Measurements from ENCODE around the gene SPON2. TPM values are rescaled to one million over a fixed set of nuclear protein-coding genes. Genes with fewer than 3 reads are reported as not detected.

The SPON2 gene
- total RNA-seq, 1 donor from 2014 or later: 12.1 TPM

DNA sequence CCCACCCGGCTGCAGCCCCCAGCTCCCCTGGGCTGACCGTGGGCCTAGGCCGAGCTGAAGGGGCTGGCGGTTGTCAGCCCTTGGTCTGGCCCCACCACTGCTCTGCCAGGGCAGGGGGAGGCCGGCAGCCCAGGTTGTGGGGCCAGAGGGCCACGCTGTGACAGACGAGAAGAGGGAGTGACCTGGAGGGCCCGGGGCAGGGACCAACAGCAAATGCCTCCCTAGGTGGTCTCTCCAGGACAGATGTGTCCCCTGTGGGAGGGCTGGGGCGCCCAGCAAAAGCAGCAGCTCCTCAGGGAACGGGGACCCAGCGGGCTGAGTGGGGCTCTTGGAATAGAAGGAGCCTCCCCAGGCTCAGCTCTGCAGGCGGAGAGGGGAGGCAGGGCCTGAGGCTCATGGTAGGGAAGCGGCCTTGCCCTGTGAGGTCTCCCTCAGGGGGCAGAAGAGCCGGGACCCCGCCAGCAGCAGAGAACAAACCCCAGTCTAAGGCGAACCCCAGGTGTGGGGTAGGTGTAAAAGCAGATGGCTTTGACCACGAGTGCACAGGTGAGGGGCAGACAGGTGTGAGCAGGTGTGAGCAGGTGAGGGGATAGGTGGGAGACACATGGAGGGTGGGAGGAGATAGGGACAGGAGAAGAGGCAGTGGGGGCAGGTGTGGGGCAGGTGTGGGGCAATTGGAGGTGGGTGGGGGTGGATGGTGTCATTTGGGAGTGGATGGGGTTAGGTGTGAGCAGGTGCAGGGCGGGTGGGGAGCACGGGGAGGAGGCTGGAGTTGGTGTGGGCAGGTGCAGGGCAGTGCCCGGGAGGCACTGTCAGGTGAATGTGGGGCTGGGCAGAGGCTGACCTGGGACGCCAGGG, 34.1 kb upstream of the SPON2 start:
- peaks cover 28% of the 10 kb centered on the region for H3K4me1 Mint-ChIP-seq (ENCODE audit: low read depth)
- H3K36me3 Mint-ChIP-seq (ENCODE audit: low read depth): peaks cover 6% of the 10 kb centered on the region
- intact Hi-C loops (cut with micrococcal nuclease): no loop called here
- no peak overlapping the region for H3K27ac Mint-ChIP-seq
- H3K9me3 Mint-ChIP-seq: no peaks in the 10 kb centered on the region
- no peak overlapping the region for H3K4me3 Mint-ChIP-seq
- no peaks in the 10 kb centered on the region for H3K27me3 Mint-ChIP-seq (ENCODE audit: insufficient read depth)
- no peak for DNase-seq (ENCODE audit: low spot score)

DNA sequence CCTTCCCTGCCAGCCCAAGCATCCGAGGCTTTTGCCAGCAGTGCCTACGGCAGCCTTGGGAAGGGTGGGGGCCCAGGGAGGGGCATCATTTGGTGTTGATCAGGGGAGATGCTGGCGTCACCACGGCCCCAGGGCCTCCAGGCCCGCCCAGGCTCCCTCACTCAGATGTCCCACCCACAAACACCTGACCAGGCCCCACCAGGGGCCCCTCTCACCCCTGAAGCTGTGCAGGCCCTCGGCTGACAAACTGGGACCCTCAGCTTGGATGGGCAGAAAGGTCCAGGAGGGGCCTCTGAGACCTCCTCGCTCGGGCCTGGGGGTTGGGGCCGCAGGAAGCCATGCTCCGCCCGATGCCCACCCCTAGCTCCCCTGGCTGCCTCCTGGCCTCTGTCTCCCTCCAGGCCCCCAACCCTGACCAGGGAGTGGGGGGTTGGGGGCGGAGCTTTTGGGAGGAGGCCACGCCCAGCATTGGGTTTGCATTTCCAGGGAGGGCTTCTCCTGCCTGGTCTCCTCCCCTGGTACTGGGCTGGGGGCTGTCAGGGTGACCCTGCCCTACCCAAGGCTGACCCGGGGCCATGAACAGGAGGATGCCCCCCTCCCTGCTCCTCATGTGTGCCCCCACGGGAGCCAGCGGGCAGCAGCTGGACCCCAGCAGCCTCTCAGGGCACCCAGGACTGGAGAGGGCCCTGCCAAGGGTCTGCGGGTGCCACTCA, 33.4 kb upstream of the SPON2 start:
- no peak overlapping the region for H3K27ac Mint-ChIP-seq
- peaks cover 6% of the 10 kb centered on the region for H3K36me3 Mint-ChIP-seq (ENCODE audit: low read depth)
- H3K9me3 Mint-ChIP-seq: no peaks in the 10 kb centered on the region
- no peak overlapping the region for H3K4me3 Mint-ChIP-seq
- peaks cover 28% of the 10 kb centered on the region for H3K4me1 Mint-ChIP-seq (ENCODE audit: low read depth)
- intact Hi-C loops (cut with micrococcal nuclease): no loop called here
- H3K27me3 Mint-ChIP-seq (ENCODE audit: insufficient read depth): no peaks in the 10 kb centered on the region
- DNase-seq (ENCODE audit: low spot score): no peak

DNA sequence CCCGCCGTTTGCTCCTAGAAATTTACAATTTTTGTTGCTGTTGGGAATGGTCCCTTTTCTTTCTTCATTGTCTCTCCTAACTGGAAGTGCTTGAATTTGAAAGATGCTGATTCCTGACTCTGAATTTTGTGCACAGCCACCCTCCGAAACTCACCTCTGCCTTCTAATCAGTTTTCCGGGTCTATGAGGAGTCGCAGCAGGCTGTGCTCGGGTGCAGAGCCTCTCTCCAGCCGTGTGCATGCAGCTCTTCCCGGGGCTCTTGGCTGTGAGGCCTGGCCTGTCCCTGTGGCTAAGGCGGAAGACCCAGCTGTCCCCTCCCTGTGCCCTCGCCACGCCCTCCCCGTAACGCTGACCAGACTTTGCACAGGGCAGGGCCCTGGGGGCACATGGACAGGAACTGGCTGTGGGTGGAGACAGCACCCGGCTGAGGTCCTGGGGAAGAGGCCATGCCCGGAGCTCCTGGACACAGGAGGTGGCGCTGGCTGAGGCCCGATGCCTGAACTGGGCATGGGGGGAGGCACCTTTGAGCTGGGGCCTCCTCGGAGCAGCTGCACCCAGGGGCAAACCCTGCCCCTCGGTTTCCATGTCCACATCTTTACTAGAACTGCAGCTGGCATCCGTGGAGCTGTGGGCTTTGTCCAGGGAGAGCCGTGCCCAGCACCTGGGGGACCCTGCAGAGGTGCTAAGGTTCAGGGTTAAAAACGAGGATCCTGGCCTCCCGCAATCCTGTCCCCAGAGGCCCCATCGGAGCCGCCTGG, 32.6 kb upstream of the SPON2 start:
- H3K27ac Mint-ChIP-seq: peak overlapping the region; percentile 68
- H3K36me3 Mint-ChIP-seq (ENCODE audit: low read depth): peaks cover 6% of the 10 kb centered on the region
- peaks cover 28% of the 10 kb centered on the region for H3K4me1 Mint-ChIP-seq (ENCODE audit: low read depth)
- no peak overlapping the region for H3K4me3 Mint-ChIP-seq
- H3K9me3 Mint-ChIP-seq: no peaks in the 10 kb centered on the region
- DNase-seq (ENCODE audit: low spot score): no peak
- no peaks in the 10 kb centered on the region for H3K27me3 Mint-ChIP-seq (ENCODE audit: insufficient read depth)
- intact Hi-C loops (cut with micrococcal nuclease): no loop called here

DNA sequence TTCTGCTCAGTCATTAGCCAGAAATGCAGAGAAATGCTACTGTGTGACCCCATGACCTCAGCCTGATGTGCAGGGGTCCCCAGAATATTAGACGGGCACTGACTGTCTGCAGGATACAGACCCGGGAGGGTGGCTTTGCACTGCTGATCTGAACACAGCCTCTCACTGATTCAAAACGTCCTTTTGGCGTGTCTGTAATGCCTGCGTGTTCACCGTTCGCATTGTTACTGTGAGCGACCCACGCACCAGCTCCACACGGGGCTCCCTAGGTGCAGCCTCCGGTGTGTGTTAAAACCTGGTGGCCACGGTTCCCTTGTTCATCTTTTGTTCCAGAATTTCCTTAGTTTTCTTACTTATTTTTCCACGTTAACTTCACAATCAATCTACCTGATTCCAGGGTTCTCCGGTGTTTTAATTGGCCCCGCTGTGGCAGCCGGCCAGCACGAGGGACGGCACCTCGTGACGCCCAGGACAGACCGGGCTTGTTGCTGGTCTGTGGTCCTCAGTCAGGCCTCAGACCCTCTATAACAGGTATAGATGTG, 32.0 kb upstream of the SPON2 start:
- intact Hi-C loops (cut with micrococcal nuclease): no loop called here
- Mint-ChIP-seq H3K36me3 (ENCODE audit: low read depth) (peaks cover 6% of the 10 kb centered on the region), H3K9me3 (no peaks in the 10 kb centered on the region), H3K4me3 (no peak overlapping the region), H3K27me3 (ENCODE audit: insufficient read depth) (no peaks in the 10 kb centered on the region), H3K4me1 (ENCODE audit: low read depth) (peaks cover 28% of the 10 kb centered on the region), H3K27ac (peak overlapping the region; percentile 71)
- DNase-seq (ENCODE audit: low spot score): no peak

DNA sequence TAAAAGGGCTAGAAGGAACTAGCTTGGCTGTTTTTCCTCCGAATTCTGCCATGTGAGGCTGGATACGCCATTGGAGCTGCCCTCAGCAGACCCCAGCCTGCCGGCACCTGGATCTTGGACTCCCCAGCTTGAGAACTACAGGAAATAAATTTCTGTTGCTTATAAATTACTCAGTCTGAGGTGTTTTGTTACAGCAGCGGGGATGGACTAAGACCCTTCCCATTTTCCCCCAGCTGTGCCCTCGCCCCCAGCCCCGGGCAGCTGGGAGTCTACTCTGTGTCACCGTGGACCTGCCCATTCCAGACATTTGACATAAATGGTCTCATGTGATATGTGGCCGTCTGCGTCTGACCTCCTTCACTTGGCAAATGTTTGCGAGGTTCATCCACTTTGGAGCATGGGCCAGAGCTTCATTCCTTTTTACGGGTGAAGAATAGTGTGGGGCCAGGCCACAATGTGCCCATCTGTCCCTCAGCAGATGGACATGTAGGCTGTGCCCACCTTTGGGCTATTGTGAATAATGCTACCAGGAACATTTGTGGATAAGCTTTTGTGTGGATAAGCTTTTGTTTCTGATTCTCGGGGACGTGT, 30.7 kb upstream of the SPON2 start:
- peak overlapping the region; percentile 39 for H3K4me3 Mint-ChIP-seq

DNA sequence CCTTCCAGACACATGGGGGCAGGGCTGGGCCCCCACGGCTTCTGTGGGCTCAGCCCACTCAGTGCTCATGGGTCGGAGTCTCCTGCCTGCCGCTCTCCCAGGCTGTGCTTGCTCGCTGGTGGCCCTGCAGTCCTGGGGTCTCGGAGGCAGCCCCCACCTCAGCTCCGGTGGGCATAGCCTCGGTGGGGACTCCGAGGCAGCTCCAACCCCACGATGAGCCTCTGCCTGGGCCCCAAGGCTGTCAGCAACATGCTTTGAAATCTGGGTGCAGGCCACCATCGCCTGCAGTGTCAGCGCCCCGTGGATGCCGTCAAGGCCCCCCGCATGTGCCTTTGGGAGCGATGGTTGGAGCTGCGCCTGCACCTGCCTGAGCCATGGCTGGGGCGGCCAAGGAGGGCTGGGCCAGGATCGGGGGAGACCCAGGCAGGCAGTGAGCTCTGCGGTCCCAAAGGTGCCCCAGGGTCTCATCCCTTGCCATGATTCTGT, 30.2 kb upstream of the SPON2 start:
- Mint-ChIP-seq H3K36me3 (ENCODE audit: low read depth) (peaks cover 8% of the 10 kb centered on the region), H3K4me3 (peak overlapping the region; percentile 75), H3K9me3 (no peaks in the 10 kb centered on the region), H3K4me1 (ENCODE audit: low read depth) (peaks cover 37% of the 10 kb centered on the region), H3K27ac (peak overlapping the region; percentile 100), H3K27me3 (ENCODE audit: insufficient read depth) (no peaks in the 10 kb centered on the region)
- DNase-seq (ENCODE audit: low spot score): no peak
- intact Hi-C loops (cut with micrococcal nuclease): loop anchor here (1.0 kb wide), 3 partner anchors 14 to 87 kb away; partner anchors contain the start of gene MAEA

More for the DNA sequence above, 30.7 kb upstream of the SPON2 start:
- Mint-ChIP-seq H3K27ac (peak overlapping the region; percentile 72), H3K27me3 (ENCODE audit: insufficient read depth) (no peaks in the 10 kb centered on the region), H3K9me3 (no peaks in the 10 kb centered on the region), H3K36me3 (ENCODE audit: low read depth) (peaks cover 8% of the 10 kb centered on the region), H3K4me1 (ENCODE audit: low read depth) (peaks cover 34% of the 10 kb centered on the region)
- intact Hi-C loops (cut with micrococcal nuclease): no loop called here
- no peak for DNase-seq (ENCODE audit: low spot score)

DNA sequence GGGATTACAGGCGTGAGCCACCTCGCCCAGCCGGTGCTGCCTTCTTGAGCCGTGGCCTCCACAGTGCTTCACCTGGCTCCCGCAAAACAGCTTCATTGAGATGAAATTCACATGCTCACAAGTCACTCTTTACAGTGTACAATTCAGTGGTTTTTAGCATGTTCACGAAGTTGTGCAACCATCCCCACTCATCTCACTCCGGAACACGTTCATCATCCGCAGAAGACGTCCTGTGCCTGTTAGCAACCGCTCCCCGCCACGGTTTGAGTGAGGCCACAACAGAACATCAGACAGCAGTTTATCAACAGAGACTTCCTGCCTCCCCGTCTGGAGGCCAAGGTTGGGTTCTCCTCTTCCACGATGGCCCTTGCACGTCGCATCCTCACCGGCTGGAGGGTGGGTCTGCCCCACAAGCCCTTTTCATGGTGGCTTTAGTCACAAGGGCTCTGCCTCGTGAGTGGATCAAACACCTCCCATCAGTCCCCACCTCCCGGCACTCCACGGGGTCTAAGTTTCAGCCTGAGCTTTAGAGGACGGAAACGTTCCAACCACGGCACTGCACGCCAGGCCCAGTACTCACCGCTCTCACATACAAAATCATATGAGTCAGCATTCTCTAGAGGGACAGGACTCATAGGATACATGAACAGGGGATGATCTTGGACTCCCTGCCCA, 29.6 kb upstream of the SPON2 start:
- H3K4me1 Mint-ChIP-seq (ENCODE audit: low read depth): peaks cover 41% of the 10 kb centered on the region
- intact Hi-C loops (cut with micrococcal nuclease): loop anchor here (1.0 kb wide), 6 partner anchors 14 to 87 kb away; partner anchors contain the start of gene MAEA
- H3K9me3 Mint-ChIP-seq: no peaks in the 10 kb centered on the region
- H3K4me3 Mint-ChIP-seq: peak overlapping the region; percentile 75
- peak; percentile 84 for DNase-seq (ENCODE audit: low spot score)
- H3K27me3 Mint-ChIP-seq (ENCODE audit: insufficient read depth): no peaks in the 10 kb centered on the region
- H3K27ac Mint-ChIP-seq: peak overlapping the region; percentile 100
- peaks cover 12% of the 10 kb centered on the region for H3K36me3 Mint-ChIP-seq (ENCODE audit: low read depth)

DNA sequence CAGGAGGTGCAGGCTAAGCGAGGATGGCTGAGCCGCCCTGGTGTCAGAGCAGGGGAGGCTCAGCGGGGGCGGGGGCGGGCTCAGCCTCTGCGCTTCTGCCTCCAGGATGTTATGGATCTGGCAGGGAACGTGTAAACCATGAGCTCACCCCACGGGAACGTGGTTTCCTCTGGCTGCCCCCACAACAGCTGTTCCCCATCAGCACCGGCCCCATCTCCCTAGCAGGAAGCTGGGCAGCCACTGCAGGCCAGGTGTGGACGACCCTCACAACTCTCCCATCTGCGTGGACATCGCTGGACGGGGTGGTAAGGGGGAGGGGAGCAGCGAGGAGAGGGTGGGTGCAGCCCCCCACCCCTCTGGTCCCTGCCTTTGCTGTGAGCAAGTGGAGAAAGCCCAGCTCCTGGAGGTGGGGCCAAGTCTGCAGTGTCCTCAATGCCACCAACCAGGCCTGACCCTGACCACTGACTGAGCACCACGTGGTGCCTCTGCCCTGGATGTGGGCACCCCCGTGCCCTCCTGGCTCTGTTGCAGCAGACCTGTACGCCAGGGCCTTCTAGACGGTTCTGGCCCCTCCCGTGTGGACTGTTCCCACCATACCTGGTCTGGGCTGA, 28.1 kb upstream of the SPON2 start:
- no peak for DNase-seq (ENCODE audit: low spot score)
- peak overlapping the region; percentile 100 for H3K27ac Mint-ChIP-seq
- peaks cover 17% of the 10 kb centered on the region for H3K36me3 Mint-ChIP-seq (ENCODE audit: low read depth)
- H3K4me3 Mint-ChIP-seq: peak overlapping the region; percentile 75
- H3K27me3 Mint-ChIP-seq (ENCODE audit: insufficient read depth): no peaks in the 10 kb centered on the region
- no peaks in the 10 kb centered on the region for H3K9me3 Mint-ChIP-seq
- peaks cover 41% of the 10 kb centered on the region for H3K4me1 Mint-ChIP-seq (ENCODE audit: low read depth)
- intact Hi-C loops (cut with micrococcal nuclease): loop anchor here (1.0 kb wide), 3 partner anchors 13 to 68 kb away; no protein-coding TSS in a partner anchor

DNA sequence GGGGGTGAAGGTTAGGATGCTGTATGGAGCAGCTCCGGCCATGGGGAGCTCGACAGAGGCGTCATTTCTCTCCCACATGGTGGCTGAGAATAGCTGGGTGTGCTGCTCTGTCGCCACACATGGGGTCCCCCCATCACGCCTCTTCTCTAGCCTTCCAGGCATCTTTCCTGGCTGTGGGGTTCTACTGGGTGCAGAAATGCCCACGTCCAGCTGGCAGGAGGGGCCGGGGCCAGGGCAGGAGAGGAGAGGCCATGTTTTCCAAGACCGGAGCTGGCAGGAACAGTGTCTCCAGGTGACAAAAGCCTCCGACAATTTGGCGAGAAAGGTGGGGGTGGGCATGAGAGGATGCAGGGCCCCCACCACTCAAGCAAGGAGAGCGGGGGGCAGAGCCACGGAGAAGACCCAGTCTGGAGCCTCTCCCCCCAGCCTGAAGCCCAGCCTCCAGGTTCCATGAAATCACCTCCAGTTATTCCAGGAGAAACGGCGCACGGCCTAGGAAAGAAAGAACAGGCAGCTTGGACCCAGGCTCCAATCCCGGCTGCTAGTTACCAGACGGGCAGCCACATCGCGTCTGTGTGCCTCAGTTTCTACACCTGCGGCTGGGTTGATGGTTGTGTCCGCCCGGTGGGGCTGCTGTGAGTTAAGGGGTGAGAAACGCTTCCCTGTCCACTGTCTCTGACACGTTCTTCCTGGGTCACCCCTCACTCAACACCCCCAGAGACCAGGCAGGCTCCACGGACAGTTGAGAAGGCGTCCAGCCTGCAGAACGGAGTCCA, 27.4 kb upstream of the SPON2 start:
- intact Hi-C loops (cut with micrococcal nuclease): no loop called here
- no peaks in the 10 kb centered on the region for H3K9me3 Mint-ChIP-seq
- H3K27me3 Mint-ChIP-seq (ENCODE audit: insufficient read depth): no peaks in the 10 kb centered on the region
- no peak for DNase-seq (ENCODE audit: low spot score)
- H3K4me1 Mint-ChIP-seq (ENCODE audit: low read depth): peaks cover 40% of the 10 kb centered on the region
- H3K36me3 Mint-ChIP-seq (ENCODE audit: low read depth): peaks cover 15% of the 10 kb centered on the region
- peak overlapping the region; percentile 75 for H3K4me3 Mint-ChIP-seq
- H3K27ac Mint-ChIP-seq: peak overlapping the region; percentile 34

DNA sequence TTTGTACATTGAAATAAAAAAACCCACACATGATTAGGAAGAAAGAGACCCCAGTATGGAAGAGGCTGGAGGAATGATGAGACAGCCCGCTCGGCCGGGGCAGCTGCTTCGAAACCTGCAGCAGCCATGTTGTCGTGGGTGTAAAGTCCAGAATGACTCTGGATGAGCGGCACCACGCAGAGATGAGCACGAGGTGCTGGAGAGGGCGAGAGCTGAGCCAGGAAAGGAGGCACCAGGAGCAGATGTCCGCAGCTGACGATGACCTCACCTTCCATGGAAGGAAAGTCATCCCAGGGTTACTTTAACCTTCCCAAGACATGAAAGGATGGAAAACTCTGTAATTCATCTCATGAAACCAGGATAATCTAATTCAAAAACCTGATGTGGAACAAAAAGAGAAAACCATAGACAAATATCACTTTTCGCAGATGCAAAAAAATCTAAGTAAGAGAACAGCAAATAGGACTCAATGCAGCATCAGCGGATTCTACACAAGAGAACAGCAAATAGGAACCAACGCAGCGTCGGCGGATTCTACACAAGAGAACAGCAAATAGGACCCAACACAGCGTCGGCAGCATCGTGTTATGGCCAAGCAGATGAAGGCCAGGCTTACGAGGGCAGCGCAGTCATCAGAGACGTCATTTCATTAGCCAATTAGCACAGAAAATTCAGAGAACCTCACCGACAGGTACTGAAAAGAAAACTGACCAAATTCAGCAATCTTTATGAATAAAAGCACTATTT, 25.9 kb upstream of the SPON2 start:
- intact Hi-C loops (cut with micrococcal nuclease): no loop called here
- peaks cover 26% of the 10 kb centered on the region for H3K4me1 Mint-ChIP-seq (ENCODE audit: low read depth)
- peaks cover 11% of the 10 kb centered on the region for H3K36me3 Mint-ChIP-seq (ENCODE audit: low read depth)
- no peaks in the 10 kb centered on the region for H3K9me3 Mint-ChIP-seq
- H3K27ac Mint-ChIP-seq: peak overlapping the region; percentile 1
- DNase-seq (ENCODE audit: low spot score): no peak
- H3K27me3 Mint-ChIP-seq (ENCODE audit: insufficient read depth): no peaks in the 10 kb centered on the region
- no peak overlapping the region for H3K4me3 Mint-ChIP-seq
